Calu3 (cell line): Measurements from ENCODE around the gene SGSM1. TPM values are rescaled to one million over a fixed set of nuclear protein-coding genes. Genes with fewer than 3 reads are reported as not detected.

Source experiments
- BruUV-seq: library from RNA; stranded (reverse); fragments of 400-500 nt; replicated peaks from 2 replicates; lab custom pipeline; 2021; lab: Mats Ljungman, UMichigan
- CTCF ChIA-PET: fragments of 300-600 bp; sonication (Branson Sonifier 250); formaldehyde crosslinking; loops from one replicate; lab custom pipeline; 2022; ENCODE audit warnings: antibody characterized with exemption; lab: Charles Lee
- DNase-seq: peaks from one replicate; pipeline ENCODE4 v3.0.0; 2022
- H3K27ac Mint-ChIP-seq: one replicate; pipeline ENCODE4 v1.8.0; 2022; ENCODE audit warnings: mixed read lengths; ENCODE audit not compliant: unreplicated experiment
- H3K27me3 Mint-ChIP-seq: one replicate; pipeline ENCODE4 v1.8.0; 2022; ENCODE audit warnings: mixed read lengths; ENCODE audit not compliant: unreplicated experiment
- H3K36me3 Mint-ChIP-seq: one replicate; pipeline ENCODE4 v1.8.0; 2022; ENCODE audit warnings: mild to moderate bottlenecking, moderate library complexity, mixed read lengths; ENCODE audit not compliant: insufficient read depth, unreplicated experiment
- H3K4me1 Mint-ChIP-seq: one replicate; pipeline ENCODE4 v1.8.0; 2022; ENCODE audit warnings: mild to moderate bottlenecking, low read depth, mixed read lengths; ENCODE audit not compliant: unreplicated experiment
- H3K4me3 Mint-ChIP-seq: one replicate; pipeline ENCODE4 v1.8.0; 2022; ENCODE audit warnings: mild to moderate bottlenecking, low read depth, moderate library complexity, mixed read lengths; ENCODE audit not compliant: unreplicated experiment
- H3K9me3 Mint-ChIP-seq: one replicate; pipeline ENCODE4 v1.8.0; 2022; ENCODE audit warnings: low read depth, mixed read lengths; ENCODE audit not compliant: unreplicated experiment
- CTCF ChIP-seq: fragments of 200-600 bp; IDR thresholded peaks from one replicate; pipeline ENCODE4 v1.8.0; 2022; ENCODE audit warnings: antibody characterized with exemption; ENCODE audit not compliant: unreplicated experiment
- intact Hi-C: fragments of 100-400 bp; cut with micrococcal nuclease; formaldehyde crosslinking; loops from one replicate; pipeline ENCODE4 v1.10.0; 2022; ENCODE audit not compliant: unreplicated experiment
- total RNA-seq: library from RNA; stranded (reverse); gene quantifications from 2 replicates; pipeline ENCODE4 v1.2.3, GENCODE V29; 2022

Gene SGSM1
- total RNA-seq, 1 experiment from 2014 or later: 0.07 TPM

- Mint-ChIP-seq H3K4me3 (peak overlapping the region; percentile 88), H3K27me3 (no peaks in the 10 kb centered on the region), H3K9me3 (no peaks in the 10 kb centered on the region), H3K4me1 (peaks cover 40% of the 10 kb centered on the region), H3K36me3 (peaks cover 27% of the 10 kb centered on the region), H3K27ac (peak overlapping the region; percentile 92)
- DNase-seq: peak; percentile 76
- BruUV-seq: no TSS peak
- TF ChIP-seq CTCF: no peak
- intact Hi-C loops: loop anchor here (1.0 to 5.0 kb wide), 2 partner anchors 74 to 95 kb away; no protein-coding TSS in a partner anchor
- CTCF ChIA-PET: interaction anchor here (0.6 to 2.1 kb wide), 3 partner anchors 17 to 309 kb away, joined by 3 to 5 read pairs (median 3); no protein-coding TSS in a partner anchor
Observed at GRCh38 chr22:24952837-24953383, 146.9 kb downstream of the SGSM1 start.

GRCh38 chr22:24953384-24954113, 147.5 kb downstream of the SGSM1 start:
- intact Hi-C loops: loop anchor here (5.0 kb wide), 1 partner anchor 74 kb away; no protein-coding TSS in a partner anchor
- peak overlapping the region; percentile 88 for H3K4me3 Mint-ChIP-seq
- peaks cover 27% of the 10 kb centered on the region for H3K36me3 Mint-ChIP-seq
- peaks cover 40% of the 10 kb centered on the region for H3K4me1 Mint-ChIP-seq
- no peaks in the 10 kb centered on the region for H3K9me3 Mint-ChIP-seq
- no peak for TF ChIP-seq CTCF
- no TSS peak for BruUV-seq
- H3K27me3 Mint-ChIP-seq: no peaks in the 10 kb centered on the region
- CTCF ChIA-PET: interaction anchor here (1.1 to 2.1 kb wide), 3 partner anchors 16 to 399 kb away, joined by 3 to 5 read pairs (median 3); partner anchors contain the start of gene GUCD1
- peak overlapping the region; percentile 92 for H3K27ac Mint-ChIP-seq
- DNase-seq: peak; percentile 34

GRCh38 chr22:24954114-24954463, 148.1 kb downstream of the SGSM1 start:
- peaks cover 40% of the 10 kb centered on the region for H3K4me1 Mint-ChIP-seq
- intact Hi-C loops: loop anchor here (5.0 kb wide), 1 partner anchor 73 kb away; no protein-coding TSS in a partner anchor
- H3K36me3 Mint-ChIP-seq: peaks cover 27% of the 10 kb centered on the region
- no peak for DNase-seq
- H3K27me3 Mint-ChIP-seq: no peaks in the 10 kb centered on the region
- H3K4me3 Mint-ChIP-seq: peak overlapping the region; percentile 88
- TF ChIP-seq CTCF: no peak
- BruUV-seq: TSS peak; percentile 73
- CTCF ChIA-PET: interaction anchor here (0.5 to 2.1 kb wide), 3 partner anchors 16 to 803 kb away, joined by 3 to 5 read pairs (median 5); partner anchors contain the start of gene GUCD1
- no peaks in the 10 kb centered on the region for H3K9me3 Mint-ChIP-seq
- H3K27ac Mint-ChIP-seq: peak overlapping the region; percentile 92

GRCh38 chr22:24954856-24955255, 148.8 kb downstream of the SGSM1 start:
- Mint-ChIP-seq H3K36me3 (peaks cover 27% of the 10 kb centered on the region), H3K27ac (no peak overlapping the region), H3K4me3 (no peak overlapping the region), H3K27me3 (no peaks in the 10 kb centered on the region), H3K4me1 (peaks cover 37% of the 10 kb centered on the region), H3K9me3 (no peaks in the 10 kb centered on the region)
- CTCF ChIA-PET: interaction anchor here (1.2 to 2.1 kb wide), 2 partner anchors 15 to 400 kb away, joined by 3 to 5 read pairs; partner anchors contain the start of gene GUCD1
- intact Hi-C loops: loop anchor here (5.0 kb wide), 2 partner anchors 37 to 72 kb away; no protein-coding TSS in a partner anchor
- TF ChIP-seq CTCF: no peak
- no peak for DNase-seq
- BruUV-seq: no TSS peak
